ENCODE measurements around the gene MAD1L1.
A peak's percentile ranks its signal among the peaks of the same experiment; 100 is the strongest.

Gene MAD1L1

GRCh38 chr7:2019711-2020511 lies 212.8 kb downstream of the MAD1L1 start:
- DNase-seq = peak in 1 of 4 experiments; percentile 25

DNA sequence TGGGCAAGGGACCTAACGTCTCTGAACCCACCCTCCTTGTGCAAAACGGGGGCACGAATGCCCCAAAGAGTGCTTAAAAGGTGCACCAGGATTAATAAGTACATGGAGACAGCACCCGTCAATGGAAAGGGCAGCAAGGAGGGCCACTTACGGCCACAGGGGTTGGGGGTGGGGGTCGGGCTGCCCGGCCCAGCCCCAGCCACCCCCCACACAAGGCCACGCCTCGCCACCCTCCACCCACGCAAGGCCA lies 213.4 kb downstream of the MAD1L1 start:
- no peak for DNase-seq

- DNase-seq = no peak
Observed at GRCh38 chr7:2018569-2019460, 213.9 kb downstream of the MAD1L1 start.

DNA sequence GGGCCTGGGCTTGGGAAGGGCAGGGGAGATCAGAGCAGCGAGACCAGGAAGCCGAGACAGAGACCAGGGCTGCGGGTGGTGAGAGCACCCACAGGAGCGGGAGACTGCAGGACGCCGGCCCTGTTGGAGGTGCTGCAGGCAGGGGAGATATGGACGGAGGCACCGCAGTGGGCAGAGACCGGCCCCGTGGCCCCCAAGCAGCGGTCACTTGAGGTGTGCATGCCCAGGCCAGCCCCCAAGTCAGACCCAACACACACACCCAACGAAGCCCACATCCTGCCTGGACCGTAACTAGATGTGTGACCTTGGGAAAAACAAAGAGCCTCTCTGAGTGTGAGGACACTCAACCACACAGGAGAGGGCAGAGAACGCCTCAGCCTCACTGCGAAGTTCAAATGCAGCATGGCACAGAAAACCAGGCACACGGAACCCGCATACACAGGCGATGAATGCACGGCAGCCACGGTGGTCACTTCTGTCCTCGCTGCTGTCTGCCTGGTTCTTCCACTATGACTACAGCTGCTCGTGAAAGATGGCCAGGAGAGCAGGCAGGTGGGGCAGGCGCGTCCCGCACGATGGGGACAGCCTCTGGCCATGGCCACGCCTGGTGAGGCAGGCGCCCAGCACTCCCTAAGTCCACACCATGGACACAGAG lies 214.7 kb downstream of the MAD1L1 start:
- no peak for DNase-seq

DNA sequence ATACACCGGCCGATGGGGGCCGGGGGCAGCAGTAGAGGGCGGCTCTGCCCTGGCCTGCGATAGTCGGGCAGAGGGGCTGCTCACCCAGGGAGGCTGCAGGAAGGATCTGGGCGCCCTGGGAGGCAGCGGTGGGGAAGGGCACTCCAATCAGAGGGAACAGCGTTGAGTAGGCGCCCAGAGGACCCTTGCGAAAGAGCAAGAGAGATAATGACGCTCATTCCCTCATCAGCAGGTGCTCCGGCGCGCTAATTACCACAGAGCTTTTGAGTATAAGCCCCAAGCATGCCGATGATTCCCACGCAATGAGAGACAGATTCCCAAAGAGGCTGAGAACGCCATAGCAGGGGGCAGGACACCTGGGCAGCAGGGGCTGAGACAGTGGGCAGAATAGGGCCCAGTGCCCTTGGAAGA lies 215.3 kb downstream of the MAD1L1 start:
- DNase-seq = no peak

- DNase-seq = no peak
Observed at GRCh38 chr7:2016761-2017480, 215.8 kb downstream of the MAD1L1 start.

DNA sequence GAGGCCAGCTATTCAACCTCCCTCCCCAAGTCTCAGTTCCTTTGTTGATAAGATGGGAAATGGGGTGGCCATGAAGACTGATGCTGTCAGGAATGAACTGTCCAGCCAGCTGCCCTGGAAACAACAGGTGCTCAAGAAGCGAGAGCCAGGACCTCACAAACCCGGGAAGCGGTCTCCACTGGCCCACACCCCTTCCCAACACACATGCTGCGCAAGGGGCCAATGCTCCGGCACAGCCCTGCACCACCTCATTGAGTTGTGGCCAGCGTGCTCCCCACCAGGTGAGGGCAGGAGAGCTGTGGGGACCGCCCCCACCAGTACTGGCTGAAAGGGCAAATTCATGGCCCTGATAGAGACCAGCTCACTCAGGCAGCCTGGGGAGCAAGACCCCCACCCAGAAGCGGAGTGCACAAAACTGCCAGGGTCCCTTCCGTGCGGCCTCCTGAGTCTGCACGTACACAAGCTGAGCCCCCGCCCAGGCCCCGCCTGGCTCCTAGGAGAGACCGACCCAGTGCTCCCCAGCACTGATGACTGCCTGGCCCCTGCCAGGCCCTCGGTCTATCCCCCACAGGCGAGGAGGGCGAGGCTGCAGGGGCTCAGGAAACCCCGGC lies 216.6 kb downstream of the MAD1L1 start:
- no peak for DNase-seq

DNA sequence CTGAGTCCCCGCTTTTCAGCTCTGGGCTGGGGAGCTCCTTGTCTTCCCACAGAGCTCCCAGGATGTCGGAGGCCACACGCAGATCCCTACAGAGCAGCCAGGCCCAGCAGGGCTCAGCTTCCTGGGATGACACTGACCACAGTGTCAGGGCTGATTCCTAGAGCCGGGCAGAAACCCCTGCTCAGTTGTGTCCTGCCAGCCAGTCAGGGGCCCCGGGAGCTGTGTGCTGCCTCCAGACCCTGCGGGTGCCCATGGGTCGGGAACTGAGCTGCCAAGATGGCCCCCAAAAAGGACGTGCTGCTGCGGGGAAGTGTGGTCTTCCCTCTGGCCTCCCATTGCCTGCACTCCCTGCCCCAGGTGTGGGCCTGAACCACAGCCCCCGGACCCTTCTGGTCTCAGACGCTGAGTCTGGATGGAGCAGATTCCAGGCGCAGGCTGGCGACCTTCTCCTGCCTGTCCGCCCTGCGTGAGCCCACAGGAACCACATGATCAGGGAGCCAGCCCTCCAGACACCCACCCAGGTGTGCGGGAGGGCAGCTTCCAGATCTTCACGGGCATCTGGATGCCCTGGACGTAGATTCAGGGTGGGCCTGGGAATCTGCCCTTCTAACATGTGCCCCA lies 217.4 kb downstream of the MAD1L1 start:
- no peak for DNase-seq

DNA sequence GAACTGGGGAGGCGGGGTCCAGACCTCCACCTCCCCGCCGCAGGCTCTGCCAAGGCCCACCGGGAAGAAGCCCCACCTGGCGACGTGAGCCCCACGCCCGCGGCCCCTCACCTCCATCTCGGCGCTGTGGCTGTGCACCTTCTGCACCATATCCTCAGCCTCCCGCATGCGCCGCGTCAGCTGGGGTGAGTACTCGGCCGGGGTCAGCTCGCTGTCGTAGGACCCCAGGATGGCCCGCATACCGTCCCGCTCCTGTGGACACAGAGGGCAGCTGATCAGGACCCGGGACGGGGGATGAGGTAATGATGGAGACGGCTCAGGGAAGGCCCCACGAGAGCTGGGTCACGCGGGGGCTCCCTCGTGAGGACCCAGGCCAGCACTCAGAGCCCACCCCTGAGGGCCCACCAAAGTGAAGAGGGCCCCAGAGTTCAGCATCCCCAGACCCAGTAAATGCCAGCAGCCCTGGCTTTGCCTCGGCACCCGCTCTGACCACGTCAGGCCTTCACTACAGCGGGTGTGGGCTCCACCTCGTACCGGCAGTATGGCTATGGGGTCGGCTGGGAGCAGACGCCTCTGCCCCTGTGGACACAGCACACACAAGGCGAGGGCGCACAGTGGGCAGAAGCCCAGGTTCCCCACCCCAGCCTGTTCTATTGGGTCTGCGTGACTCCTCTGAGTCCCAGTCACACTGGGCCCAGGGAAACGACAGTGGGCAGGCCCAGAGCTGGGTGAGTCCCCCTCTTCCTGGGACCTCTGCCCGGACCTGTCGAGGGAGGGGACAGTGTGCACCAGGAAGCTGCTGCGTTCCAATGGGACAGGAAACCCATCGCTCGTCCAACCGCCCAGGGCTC lies 218.1 kb downstream of the MAD1L1 start:
- no peak for DNase-seq

GRCh38 chr7:2013381-2014311 lies 219.1 kb downstream of the MAD1L1 start:
- no peak for DNase-seq

DNA sequence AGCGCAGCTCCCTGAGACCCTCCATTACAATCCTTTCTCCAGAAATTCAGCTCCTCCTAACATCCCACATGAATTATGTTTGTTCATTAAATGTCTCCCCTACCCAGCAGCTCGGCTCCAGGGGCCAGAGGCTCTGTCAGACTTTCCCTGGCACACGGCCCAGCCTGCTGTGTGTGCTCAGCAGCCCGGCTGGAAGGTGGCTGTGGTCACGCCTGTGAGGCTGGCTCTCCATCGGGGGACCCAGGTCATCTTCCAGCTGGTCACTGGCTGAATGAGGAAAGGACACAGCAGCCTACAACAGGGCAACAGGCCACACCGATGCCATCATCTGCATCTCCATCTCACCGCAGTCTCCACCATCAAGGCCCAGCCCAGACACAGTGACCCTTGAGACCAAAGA lies 219.8 kb downstream of the MAD1L1 start:
- DNase-seq = no peak

DNA sequence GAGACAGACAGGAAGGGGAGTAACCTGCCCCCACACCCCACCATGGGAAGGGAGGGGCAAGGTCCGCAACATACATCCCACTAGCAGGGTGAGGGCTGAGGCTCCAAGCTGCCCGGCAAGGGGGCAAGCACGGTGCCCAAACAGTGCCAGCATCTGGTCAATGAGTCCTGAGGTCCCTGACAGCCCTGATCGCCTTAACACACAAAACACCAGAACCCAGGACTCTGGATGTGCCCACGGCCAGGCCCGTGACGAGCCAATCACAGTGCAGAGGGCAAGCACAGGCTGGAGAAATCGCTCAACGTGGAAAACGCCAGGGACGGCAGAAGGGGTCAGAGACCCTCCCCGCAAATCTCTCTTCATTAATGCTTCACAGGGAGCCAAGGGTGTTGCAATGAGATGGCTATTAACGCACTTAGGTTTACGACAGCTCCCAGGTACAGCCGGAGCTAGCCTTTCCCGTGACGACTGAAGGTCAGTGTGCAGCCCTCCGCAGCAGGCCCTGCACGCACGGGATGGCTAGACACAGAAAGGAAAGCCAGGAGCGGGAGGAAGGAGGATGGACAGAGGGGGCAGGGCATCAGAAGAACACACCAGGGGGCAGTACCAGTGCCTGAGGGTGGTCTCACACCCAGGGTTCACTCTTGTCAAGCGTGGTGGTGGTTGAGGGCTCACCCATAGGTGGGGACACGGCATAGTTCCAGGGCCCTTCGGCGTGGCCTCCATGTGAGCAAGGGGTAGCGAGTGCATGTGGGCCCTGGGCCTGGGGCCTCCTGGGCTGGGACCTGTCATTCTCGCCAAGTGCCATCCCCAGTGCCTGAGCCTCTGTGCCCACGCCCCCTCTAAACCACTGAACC lies 220.5 kb downstream of the MAD1L1 start:
- DNase-seq = no peak

DNA sequence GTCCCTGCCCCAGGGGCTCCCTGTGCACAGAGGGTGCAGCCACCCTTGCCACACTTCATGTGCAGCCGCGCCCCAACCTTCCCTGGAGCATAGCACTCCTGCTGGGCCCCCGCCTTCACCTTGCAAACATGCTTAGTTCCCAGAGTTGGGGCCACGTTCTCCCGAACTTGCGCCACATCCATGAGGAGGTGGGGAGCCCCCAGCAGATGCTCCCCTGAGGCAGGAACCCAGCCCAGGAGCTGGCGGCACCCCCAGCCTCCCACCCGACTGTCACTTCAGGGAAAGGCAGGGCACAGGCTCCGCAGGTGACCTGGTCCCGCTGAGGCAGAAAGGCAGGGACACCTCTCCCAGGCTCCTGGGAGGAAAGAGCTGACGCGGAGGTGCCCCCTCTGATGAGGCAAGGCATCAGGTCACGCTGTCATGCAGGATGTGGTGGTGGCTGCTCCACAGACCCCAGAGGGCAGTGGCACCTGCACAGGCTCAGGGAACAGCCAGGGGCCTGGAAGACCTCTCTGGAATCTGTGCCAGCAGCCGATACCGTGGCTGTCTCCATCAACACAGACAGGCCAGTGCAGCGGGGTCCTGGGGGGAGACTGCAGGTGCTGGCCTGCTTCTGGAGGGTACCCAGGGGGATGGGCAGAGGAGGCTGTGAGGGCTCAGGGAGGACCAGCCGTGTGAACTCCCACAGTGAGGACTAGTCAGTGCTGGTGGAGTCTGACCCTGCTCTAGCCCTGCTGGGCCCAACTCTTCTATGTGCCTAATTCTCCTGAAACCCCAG lies 221.3 kb downstream of the MAD1L1 start:
- no peak for DNase-seq

DNA sequence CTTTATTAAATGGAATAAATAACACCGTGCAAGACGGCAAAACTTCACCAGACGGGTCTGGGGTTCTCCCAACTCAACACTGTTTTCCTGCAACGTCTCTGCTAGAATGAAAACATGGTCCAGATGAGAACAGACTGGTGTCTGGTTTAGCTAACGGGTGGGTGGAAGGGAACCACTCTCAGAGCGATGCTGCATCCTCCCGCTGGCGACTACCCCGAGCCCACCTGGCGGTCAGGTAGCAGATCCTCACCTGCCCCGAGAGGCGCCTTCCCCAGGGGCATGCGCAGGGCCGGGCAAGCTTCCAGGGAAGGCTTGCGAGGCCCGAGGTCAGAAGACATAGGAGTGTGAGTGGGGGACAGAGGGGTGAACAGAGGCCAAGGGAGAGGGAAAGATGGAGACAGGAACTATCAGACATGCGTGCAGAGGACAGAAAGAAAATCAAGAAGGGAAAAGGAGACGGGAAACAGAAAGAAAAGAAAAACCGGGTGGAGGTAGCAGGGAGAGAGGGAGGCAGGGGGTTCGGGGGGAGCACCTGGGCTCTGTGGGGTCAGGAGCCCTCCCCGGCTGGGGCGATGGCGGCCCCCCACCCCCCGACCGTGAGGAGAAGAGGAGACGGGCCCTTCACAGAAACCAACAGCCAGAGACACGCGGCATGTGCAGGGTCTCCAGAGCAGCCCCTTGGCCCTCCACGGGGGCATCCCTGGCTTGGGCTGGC lies 222.0 kb downstream of the MAD1L1 start:
- DNase-seq = no peak

DNA sequence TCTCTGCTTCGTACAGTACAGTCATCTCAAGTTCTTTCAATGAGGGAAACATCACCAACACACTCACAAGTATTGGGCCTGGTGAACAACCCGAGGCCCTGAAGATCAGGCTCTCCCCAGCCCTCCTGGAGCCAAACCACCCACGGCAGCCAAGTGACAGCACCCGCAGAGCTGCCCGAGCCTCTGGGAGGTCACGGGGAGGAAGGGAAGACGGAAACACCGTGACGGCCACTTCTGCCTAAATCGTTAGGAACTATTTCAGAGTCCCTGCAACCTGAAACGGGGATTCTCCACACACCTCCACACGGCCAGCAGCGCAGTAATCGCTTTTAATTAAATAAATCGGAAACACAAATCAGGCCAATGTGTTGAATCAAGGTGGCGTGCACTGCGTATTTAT lies 222.6 kb downstream of the MAD1L1 start:
- DNase-seq = no peak

GRCh38 chr7:2009541-2010001 lies 223.2 kb downstream of the MAD1L1 start:
- DNase-seq = no peak

DNA sequence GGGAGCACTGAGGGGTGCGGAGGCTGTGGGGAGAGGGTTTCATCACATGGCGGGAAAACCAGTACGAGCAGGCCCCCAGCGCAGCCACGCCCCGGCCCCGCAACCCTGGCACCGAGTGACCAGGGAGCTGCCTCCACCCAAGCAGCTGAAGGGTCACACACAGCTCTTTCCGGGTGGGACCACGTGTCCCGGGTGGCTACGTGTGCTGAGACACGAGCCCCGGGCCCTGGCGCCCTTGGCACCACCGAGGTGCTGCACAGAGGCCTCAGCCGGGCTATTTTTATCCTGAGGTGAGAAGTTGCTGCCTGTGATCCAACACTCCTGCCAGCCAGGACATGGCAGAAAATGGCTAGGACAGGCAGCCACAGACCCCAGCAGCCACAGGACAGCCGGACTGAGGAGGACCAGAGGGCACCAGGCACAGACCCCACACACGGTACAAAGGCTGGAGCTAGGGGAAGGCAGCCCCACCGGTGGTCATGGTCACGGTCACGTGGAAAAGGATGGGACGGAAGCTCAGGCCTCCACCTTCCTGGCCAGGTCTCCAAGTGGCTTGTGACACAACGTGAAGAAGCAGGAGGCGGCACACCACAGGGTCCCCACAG lies 223.7 kb downstream of the MAD1L1 start:
- no peak for DNase-seq
